Measurements from ENCODE around the gene SCRT2. TPM values are rescaled to one million over a fixed set of nuclear protein-coding genes. Genes with fewer than 3 reads are reported as not detected.

Gene SCRT2
- total RNA-seq, 1 donor, result not detected

- no peaks in the 10 kb centered on the region for H3K9me3 ChIP-seq (ENCODE audit: low read depth, low read length)
Observed at GRCh38 chr20:623704-624103, 51.9 kb downstream of the SCRT2 start.

GRCh38 chr20:623021-623420 lies 52.6 kb downstream of the SCRT2 start:
- Histone ChIP-seq H3K4me1 (ENCODE audit: insufficient read depth, low read length) (no peaks in the 10 kb centered on the region), H3K27me3 (ENCODE audit: insufficient read depth, low read length) (peaks cover 11% of the 10 kb centered on the region), H3K79me2 (ENCODE audit: insufficient read depth, low read length) (no peaks in the 10 kb centered on the region), H3K4me3 (ENCODE audit: insufficient read depth, low read length) (no peak overlapping the region), H3K9me3 (ENCODE audit: low read depth, low read length) (peaks cover 1% of the 10 kb centered on the region), H3K27ac (ENCODE audit: low read depth, low read length) (no peak overlapping the region), H3K4me2 (ENCODE audit: insufficient read depth, low read length) (no peak overlapping the region), H3K36me3 (ENCODE audit: insufficient read depth, low read length) (no peaks in the 10 kb centered on the region), H4K20me1 (ENCODE audit: insufficient read depth, low read length) (peaks cover 2% of the 10 kb centered on the region), H2AFZ (ENCODE audit: low read length) (no peak overlapping the region)
- DNase-seq (ENCODE audit: insufficient read length, low spot score, missing footprints), result no peak
- no peak for TF ChIP-seq CTCF (IDR thresholded peaks at IDR 0.05; ENCODE audit: extremely low read depth, low read depth, low read length)

More at GRCh38 chr20:623704-624103, 51.9 kb downstream of the SCRT2 start:
- H3K4me2 ChIP-seq (ENCODE audit: insufficient read depth, low read length), result no peak overlapping the region
- peaks cover 14% of the 10 kb centered on the region for H3K27me3 ChIP-seq (ENCODE audit: insufficient read depth, low read length)
- TF ChIP-seq CTCF (IDR thresholded peaks at IDR 0.05; ENCODE audit: extremely low read depth, low read depth, low read length), result no peak
- no peak overlapping the region for H3K27ac ChIP-seq (ENCODE audit: low read depth, low read length)
- H2AFZ ChIP-seq (ENCODE audit: low read length), result no peak overlapping the region
- no peaks in the 10 kb centered on the region for H3K79me2 ChIP-seq (ENCODE audit: insufficient read depth, low read length)
- H4K20me1 ChIP-seq (ENCODE audit: insufficient read depth, low read length), result peaks cover 2% of the 10 kb centered on the region
- no peaks in the 10 kb centered on the region for H3K4me1 ChIP-seq (ENCODE audit: insufficient read depth, low read length)
- no peak overlapping the region for H3K4me3 ChIP-seq (ENCODE audit: insufficient read depth, low read length)
- DNase-seq (ENCODE audit: insufficient read length, low spot score, missing footprints), result no peak
- H3K36me3 ChIP-seq (ENCODE audit: insufficient read depth, low read length), result no peaks in the 10 kb centered on the region

GRCh38 chr20:622161-622560 lies 53.4 kb downstream of the SCRT2 start:
- no peaks in the 10 kb centered on the region for H3K4me1 ChIP-seq (ENCODE audit: insufficient read depth, low read length)
- peaks cover 4% of the 10 kb centered on the region for H3K9me3 ChIP-seq (ENCODE audit: low read depth, low read length)
- H3K4me2 ChIP-seq (ENCODE audit: insufficient read depth, low read length), result no peak overlapping the region
- peaks cover 11% of the 10 kb centered on the region for H3K27me3 ChIP-seq (ENCODE audit: insufficient read depth, low read length)
- no peaks in the 10 kb centered on the region for H3K79me2 ChIP-seq (ENCODE audit: insufficient read depth, low read length)
- H3K36me3 ChIP-seq (ENCODE audit: insufficient read depth, low read length), result no peaks in the 10 kb centered on the region
- no peak overlapping the region for H3K4me3 ChIP-seq (ENCODE audit: insufficient read depth, low read length)
- no peak overlapping the region for H2AFZ ChIP-seq (ENCODE audit: low read length)
- H3K27ac ChIP-seq (ENCODE audit: low read depth, low read length), result no peak overlapping the region
- peaks cover 2% of the 10 kb centered on the region for H4K20me1 ChIP-seq (ENCODE audit: insufficient read depth, low read length)
- DNase-seq (ENCODE audit: insufficient read length, low spot score, missing footprints), result no peak
- TF ChIP-seq CTCF (IDR thresholded peaks at IDR 0.05; ENCODE audit: extremely low read depth, low read depth, low read length), result no peak

GRCh38 chr20:621125-621756 lies 54.4 kb downstream of the SCRT2 start:
- no peak overlapping the region for H3K4me3 ChIP-seq (ENCODE audit: insufficient read depth, low read length)
- DNase-seq (ENCODE audit: insufficient read length, low spot score, missing footprints), result peak; percentile 79
- TF ChIP-seq CTCF (IDR thresholded peaks at IDR 0.05; ENCODE audit: extremely low read depth, low read depth, low read length), result no peak
- H3K4me2 ChIP-seq (ENCODE audit: insufficient read depth, low read length), result no peak overlapping the region
- peaks cover 4% of the 10 kb centered on the region for H3K9me3 ChIP-seq (ENCODE audit: low read depth, low read length)
- H4K20me1 ChIP-seq (ENCODE audit: insufficient read depth, low read length), result peaks cover 2% of the 10 kb centered on the region
- no peaks in the 10 kb centered on the region for H3K36me3 ChIP-seq (ENCODE audit: insufficient read depth, low read length)
- no peak overlapping the region for H2AFZ ChIP-seq (ENCODE audit: low read length)
- no peak overlapping the region for H3K27ac ChIP-seq (ENCODE audit: low read depth, low read length)
- H3K27me3 ChIP-seq (ENCODE audit: insufficient read depth, low read length), result peaks cover 8% of the 10 kb centered on the region
- H3K79me2 ChIP-seq (ENCODE audit: insufficient read depth, low read length), result no peaks in the 10 kb centered on the region
- H3K4me1 ChIP-seq (ENCODE audit: insufficient read depth, low read length), result no peaks in the 10 kb centered on the region

All from osteoblast (primary cell).